ENCODE results near the gene PCGF2. TPM values are rescaled to one million over a fixed set of nuclear protein-coding genes. Genes with fewer than 3 reads are reported as not detected.

PCGF2 gene
- total and polyA plus RNA-seq, 9 of the 15 experiments (the other 6 are each of a cell fraction or from before 2014, with no cell fraction given), result 1.3 to 33.4 (median 7.0) TPM

GRCh38 chr17:38703742-38704605 is 44.2 kb downstream of the PCGF2 start (continued):
- TF ChIP-seq NR0B1 (IDR thresholded peaks at IDR 0.05; ENCODE audit: partially characterized antibody) (no peak), CTCF (IDR thresholded peaks at IDR 0.05 in 2 of 3, conservative IDR thresholded peaks at IDR 0.05 in 1 of 3; ENCODE audit: insufficient read depth in 2 of 3, low read depth in 1 of 3, low read length in 3 of 3) (no peak), ZNF175 (CRISPR knock-in tag; IDR thresholded peaks at IDR 0.05; ENCODE audit: low read depth) (no peak), ZNF12 (CRISPR knock-in tag; IDR thresholded peaks at IDR 0.05) (no peak), CBX3 (IDR thresholded peaks at IDR 0.05; ENCODE audit: borderline replicate concordance in 1 of 2, low read length in 2 of 2) (0 out of 3 replicates have a peak, but pooled peaks of 1 of the 2 experiments have one; percentile 37), SETDB1 (IDR thresholded peaks at IDR 0.05; ENCODE audit: low read length) (no peak), ILK (tag; IDR thresholded peaks at IDR 0.05; ENCODE audit: borderline replicate concordance, low read depth) (no peak), BRF1 (IDR thresholded peaks at IDR 0.05; ENCODE audit: borderline replicate concordance, extremely low read depth, insufficient read length) (no peak), POLR2AphosphoS2 (IDR thresholded peaks at IDR 0.05; ENCODE audit: low read length) (no peak; the same call in 1 of the 2 replicates), SMAD1 (IDR thresholded peaks at IDR 0.05; ENCODE audit: low read depth, low read length, partially characterized antibody) (peak; percentile 75), PPARD (CRISPR knock-in tag; IDR thresholded peaks at IDR 0.05) (no peak), NBN (IDR thresholded peaks at IDR 0.05; ENCODE audit: low read depth) (peak; percentile 54; the same call in 1 of the 2 replicates), CBX5 (IDR thresholded peaks at IDR 0.05; ENCODE audit: borderline replicate concordance, low read depth) (no peak), ZNF354B (CRISPR knock-in tag; IDR thresholded peaks at IDR 0.05) (no peak), ZNF146 (CRISPR knock-in tag; IDR thresholded peaks at IDR 0.05; ENCODE audit: unreplicated experiment) (no peak), FOXM1 (IDR thresholded peaks at IDR 0.05; ENCODE audit: low read depth) (peak; percentile 28; the same call in 1 of the 2 replicates), FOXM1 (CRISPR knock-in tag; IDR thresholded peaks at IDR 0.05; ENCODE audit: low read depth) (no peak), SRF (CRISPR knock-in tag; IDR thresholded peaks at IDR 0.05) (0 out of 4 replicates have a peak, but pooled peaks of 1 of the 2 experiments have one; percentile 22), BHLHE40 (IDR thresholded peaks at IDR 0.05; ENCODE audit: low read length) (no peak), GATA2 (CRISPR knock-in tag; IDR thresholded peaks at IDR 0.05) (no peak), CREB1 (IDR thresholded peaks at IDR 0.05) (no peak), CREB1 (CRISPR knock-in tag; IDR thresholded peaks at IDR 0.05) (no peak), MAFG (tag; conservative IDR thresholded peaks at IDR 0.05) (no peak), MCM7 (IDR thresholded peaks at IDR 0.05) (no peak), ARID3B (CRISPR knock-in tag; IDR thresholded peaks at IDR 0.05; ENCODE audit: borderline replicate concordance) (no peak)

All from K562 (cell line).